IPS-11a (cell line): ENCODE data around the gene NAGLU.

Experiments
- H3K4me3 ChIP-seq: one replicate; pipeline ENCODE4 v1.5.1; 2013; ENCODE audit warnings: low read depth, low read length, control low read depth

The NAGLU gene

DNA sequence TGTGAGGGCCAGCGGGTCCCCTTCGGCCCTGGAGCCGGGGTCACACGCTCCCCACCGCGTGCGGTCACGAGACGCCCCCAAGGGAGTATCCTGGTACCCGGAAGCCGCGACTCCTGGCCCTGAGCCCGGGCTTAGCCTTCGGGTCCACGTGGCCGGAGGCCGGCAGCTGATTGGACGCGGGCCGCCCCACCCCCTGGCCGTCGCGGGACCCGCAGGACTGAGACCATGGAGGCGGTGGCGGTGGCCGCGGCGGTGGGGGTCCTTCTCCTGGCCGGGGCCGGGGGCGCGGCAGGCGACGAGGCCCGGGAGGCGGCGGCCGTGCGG, at the start of gene NAGLU:
TSS of gene NAGLU (plus strand) at position 194 of the 324 bp plus-strand sequence. CDS start at position 226, 32 bp downstream.
- peak within 1 kb of the TSS; percentile 52 for H3K4me3 ChIP-seq

DNA sequence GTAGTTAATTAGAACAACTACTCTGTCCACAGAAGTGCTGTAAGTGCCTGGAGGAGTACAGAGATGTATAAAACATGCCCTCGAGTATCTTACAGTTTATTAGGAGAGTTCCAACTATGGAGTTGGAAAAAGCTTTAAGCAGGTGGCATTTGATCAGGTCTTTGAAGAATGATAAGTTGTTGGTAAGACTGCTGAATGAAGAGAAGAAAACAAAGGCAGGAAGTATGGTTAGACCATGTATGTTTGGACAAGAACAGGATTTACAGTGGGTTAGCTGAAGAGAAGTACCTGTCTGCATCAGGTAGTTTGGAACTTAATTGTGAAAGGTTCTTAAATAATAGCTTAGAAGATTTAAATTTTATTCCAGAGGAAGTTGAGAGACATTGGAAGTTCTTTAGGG, 48.0 kb upstream of the NAGLU start:
- H3K4me3 ChIP-seq = no peak overlapping the region

DNA sequence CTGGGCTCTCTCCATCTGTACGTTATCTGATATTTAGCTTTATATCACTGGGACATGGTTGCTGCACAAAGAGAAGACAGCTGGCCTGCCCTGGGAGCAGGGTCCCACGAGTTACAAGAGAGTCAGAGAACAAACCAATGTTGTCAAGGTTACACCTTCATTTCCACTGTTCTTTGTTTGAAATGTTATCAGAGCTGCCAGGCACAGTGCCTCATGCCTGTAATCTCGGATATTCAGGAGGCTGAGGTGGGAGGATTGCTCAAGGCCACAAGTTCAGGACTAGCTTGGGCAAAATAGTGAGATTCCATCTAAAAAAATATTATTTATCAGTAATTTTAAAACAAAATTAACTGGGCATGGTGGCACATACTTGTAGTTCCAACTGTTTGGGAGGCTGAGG, 42.7 kb upstream of the NAGLU start:
- no peak overlapping the region for H3K4me3 ChIP-seq

DNA sequence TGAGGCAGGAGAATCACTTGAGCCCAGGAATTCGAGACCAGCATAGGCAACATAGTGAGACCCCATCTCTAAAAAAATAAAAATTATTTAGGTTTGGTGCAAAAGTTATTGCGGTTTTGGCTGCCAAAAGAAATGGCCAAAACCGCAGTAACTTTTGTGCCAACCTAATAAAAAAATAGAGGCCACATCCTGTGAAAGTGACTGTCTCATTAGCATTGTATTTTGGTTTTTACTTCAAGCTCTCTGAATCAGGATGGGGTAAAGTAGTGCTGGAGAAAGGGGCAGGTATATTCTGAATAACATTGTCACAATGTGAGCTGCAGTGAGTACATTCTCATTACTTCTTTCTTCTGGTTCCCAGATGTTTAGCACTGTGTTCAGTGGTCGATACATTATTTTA, 41.4 kb upstream of the NAGLU start:
- no peak overlapping the region for H3K4me3 ChIP-seq

DNA sequence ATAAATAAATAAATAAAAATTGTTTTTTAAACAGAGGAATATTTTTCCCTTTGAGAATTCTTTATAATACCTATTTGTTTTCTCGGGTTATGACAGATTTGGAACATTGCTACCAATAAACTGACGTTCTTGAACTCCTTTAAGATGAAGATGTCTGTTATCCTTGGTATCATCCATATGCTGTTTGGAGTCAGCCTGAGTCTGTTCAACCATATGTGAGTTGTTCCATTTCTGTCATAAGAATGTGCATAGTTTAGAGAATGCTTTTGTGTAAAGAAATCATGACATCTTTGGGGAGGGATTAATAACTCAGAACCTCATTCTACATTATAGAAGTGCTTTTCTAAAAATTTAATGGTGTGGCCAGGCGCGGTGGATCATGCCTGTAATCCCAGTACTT, 37.2 kb upstream of the NAGLU start:
- no peak overlapping the region for H3K4me3 ChIP-seq

DNA sequence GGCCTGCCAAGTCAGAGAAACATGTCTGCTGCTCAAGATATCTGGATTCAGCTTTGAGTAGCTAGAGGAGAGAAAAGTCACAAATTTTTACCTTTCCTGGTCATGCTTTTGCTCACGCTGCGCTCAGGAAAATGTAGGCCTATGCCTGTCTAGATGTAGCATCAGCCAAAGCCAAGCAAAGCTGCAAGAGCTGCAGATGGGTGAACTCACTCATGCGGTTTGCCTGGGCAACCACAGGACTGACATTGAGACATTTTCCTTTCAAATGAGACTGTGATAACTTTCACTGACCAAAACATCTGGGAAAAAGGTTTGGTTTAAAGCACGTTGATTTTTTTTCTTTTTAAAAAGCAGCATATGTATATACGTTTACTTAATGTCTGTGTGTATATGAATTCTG, 34.0 kb upstream of the NAGLU start:
- H3K4me3 ChIP-seq = no peak overlapping the region

DNA sequence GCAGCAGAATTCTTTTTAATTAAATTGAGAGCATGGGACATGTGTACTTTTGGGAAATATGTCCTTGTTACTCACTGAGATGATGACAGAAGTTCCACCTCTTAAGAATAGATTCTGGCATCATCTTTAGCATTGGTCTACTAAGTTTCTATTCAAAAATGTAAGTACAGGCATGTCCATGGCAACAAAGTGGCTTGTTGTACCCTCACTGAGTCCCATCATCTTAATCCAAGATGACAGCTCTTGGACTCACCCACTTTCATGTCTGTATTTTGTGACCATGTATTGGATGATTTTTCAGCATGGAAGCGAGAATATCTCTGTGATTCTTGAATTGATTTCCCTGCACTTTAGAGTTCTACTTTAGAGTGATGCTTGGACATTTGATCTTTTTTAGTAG, 33.1 kb upstream of the NAGLU start:
- no peak overlapping the region for H3K4me3 ChIP-seq

DNA sequence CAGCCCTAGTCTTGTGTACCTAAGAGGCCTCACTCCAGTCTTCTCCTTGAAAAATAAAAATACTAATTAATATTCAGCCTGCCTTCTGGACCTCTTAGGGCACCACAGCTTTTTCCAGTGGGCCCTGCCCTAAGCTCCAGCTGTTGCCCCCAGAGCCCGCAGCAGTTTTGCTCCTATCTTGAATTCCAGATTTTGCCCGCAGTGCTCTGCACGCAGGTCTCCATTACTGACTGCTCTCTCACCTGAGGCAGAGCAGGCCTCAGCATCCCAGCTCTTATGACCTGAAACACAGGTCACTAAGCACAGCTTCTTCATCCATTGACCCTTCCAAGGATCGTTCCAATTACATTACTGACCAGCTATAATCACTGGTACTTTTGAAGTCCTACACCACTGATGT, 28.4 kb upstream of the NAGLU start:
- no peak overlapping the region for H3K4me3 ChIP-seq

DNA sequence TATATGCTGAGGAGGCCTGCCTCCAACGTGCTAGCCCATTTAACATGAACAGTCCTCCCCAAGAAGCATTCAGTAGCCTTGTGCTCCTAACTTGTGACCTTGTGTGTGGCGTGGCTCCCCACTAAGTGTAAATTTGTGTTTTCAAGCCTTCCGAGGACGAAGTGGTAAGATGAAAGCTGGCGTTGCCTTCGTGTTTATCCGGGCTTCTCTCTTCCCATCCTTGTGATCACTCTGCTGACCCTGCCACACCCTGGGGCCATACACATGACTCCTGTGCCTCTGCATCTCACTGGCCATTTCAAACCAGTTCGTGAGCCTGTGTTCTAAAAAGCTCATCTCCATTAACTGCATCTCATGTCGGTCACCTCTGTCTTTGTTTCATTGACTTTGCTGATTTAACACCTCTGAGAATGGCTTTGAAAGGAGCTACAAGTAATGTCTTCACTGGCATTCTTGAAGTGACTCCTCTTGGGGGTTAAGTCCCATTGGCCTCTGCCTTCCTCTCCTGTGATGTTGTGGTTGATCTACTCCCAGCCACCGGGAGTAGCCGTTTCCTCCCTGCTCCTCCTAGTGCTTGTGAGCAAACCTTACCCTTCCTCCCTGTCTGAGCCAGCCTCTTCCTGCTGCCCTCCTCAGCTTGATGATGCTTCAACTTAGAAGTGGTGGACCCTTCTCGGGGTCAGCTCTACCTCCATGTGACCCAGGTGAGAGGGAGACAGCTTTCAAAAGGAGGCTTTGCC, 27.4 kb upstream of the NAGLU start:
- no peak overlapping the region for H3K4me3 ChIP-seq

DNA sequence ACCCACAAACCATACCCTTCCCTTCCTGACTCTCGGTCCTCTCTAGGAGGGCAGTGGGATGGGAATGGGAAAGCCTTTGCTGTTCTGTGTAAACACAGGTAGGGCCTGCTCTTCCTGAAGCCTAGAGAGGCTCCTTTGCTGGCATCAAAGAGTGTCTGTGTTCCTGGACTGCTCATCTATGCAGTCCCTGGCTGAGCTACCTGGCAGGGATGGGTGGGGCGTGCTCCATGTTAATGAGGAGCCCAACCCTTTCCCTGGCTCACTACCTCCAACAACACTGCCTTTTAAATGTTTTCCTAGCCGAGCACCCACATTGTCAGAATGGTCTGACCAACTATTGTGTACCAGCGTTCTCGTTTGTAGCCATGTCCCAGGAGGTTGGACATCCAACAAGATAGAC, 26.6 kb upstream of the NAGLU start:
- no peak overlapping the region for H3K4me3 ChIP-seq

DNA sequence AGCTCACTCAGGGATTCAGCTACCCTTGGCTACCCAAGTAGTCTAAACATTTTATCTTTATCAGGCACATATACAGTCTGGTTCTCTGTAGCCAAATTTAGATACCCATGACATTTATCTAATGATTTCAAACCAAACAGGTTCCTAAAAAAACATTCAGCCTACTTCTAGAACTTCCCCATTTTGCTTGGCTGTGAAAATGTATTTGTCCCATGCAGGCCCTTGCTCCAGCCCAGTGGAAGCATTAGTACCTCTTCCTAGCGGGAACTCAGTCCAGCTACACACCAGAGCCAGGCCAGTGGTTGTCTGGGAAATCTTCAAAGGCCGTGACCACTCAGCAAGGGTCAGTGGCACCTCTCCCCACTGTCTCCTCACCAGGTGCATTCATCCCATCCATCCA, 26.2 kb upstream of the NAGLU start:
- no peak overlapping the region for H3K4me3 ChIP-seq

DNA sequence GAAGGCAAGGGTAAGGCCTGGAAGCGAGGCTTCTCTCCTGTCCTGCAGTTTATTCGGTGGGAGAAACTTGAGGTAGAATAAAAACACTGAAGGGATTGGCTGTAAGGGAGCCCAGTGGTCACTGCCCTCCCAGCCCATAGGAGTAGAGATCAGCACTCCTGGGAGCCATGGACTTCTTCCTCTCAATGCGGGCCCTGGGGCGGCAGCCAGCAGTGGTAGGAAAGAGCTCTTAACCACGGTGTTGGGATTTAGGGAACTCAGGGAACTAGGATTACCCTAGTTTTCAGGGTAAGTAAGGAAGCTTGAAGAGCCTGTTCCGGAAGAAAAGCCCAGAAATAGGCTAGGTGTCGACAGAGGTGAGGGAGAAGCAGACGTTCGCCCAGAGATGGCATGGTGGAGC, 23.8 kb upstream of the NAGLU start:
- H3K4me3 ChIP-seq = no peak overlapping the region

DNA sequence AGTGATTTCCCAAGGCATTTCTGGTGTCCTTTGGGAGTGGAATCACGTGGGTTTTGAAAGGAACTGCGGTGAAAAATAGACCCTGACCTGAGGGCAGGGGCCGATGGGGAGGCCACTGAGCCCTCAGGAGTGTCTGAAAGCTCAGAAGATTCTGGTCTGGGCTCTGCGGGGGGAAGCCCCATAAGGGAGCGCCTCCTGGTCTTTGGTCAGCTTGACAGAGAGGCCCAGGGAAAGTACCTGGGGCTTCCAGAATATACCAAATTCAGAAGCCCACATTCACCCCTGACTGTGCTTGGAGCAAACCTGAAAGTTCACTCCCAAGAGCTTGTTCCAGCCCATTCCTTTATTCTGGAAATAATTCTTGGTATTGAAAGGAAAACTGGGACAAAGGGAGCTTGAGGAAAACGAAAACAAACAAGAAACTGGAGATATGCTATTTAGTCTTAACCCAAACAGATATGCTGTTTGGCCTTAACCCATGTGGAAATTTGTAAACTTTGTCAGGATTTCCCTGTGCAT, 23.2 kb upstream of the NAGLU start:
- no peak overlapping the region for H3K4me3 ChIP-seq

DNA sequence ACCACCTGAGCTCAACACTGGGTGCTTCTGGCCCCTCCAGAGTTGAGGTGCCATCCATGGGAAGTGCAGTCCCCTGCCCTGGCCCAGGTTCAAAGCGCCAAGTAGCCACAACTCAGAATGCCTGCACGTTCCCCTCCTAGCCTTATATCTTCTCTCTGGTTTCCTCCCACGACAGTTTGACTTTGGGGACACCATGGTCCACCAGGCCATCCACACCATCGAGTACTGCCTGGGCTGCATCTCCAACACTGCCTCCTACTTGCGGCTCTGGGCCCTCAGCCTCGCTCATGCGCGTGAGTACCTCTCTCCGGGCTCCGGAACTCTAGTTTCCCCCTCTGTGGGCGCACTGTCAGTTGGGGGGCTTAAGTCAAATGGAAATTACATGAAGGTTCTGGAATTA, 22.4 kb upstream of the NAGLU start:
- no peak overlapping the region for H3K4me3 ChIP-seq

DNA sequence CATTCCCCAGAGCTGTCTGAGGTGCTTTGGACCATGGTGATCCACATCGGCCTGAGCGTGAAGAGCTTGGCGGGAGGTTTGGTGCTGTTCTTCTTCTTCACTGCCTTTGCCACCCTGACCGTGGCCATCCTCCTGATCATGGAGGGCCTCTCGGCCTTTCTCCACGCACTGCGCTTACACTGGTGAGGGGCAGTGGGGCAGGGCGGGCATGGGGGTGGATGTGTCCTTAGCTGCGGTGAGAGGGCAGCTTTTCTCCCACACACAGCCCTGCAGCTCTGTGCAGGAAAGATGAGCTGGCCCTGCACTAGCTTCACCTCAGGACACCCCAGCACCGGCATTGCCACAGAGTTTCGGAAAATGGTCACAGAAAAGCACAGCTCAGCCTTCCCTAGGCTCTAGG, 21.8 kb upstream of the NAGLU start:
- H3K4me3 ChIP-seq = no peak overlapping the region

DNA sequence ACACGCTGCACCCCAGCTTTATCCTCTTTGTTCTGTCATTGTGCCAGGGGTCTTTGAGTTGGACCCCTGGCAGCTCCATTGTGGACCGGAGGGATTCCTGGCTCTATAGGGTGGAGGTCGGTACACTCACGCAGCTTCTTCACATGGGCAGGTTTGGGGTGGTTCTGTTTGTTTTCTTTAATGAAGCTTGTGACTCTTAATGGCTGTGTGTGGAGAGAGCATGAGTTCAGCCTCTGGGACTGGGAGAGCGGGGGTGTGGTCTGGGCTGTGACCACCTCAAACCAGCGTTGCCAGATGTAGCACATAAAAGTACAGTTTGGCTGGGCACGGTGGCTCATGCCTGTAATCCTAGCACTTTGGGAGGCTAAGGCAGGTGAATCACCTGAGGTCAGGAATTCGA, 21.2 kb upstream of the NAGLU start:
- H3K4me3 ChIP-seq = no peak overlapping the region

DNA sequence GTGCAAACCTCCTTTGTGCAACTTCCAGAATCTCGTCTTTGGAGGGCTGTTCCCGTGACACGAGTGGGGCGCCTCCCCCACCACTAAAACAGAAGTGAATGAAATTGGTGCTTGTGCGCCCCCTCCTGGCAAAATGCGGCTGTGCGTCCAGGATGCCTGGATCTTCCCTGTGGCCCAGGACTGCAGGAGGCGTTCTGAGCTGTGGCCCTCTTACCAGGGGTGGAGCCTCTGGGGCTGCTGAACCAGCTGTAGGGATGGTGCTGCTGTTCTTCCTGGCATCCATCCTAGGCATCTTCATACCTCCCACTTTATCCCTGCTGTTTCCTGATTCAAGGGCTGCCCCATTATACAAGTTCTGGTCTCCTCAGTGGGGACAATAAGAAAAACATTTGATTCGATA, 18.5 kb upstream of the NAGLU start:
- H3K4me3 ChIP-seq = no peak overlapping the region

DNA sequence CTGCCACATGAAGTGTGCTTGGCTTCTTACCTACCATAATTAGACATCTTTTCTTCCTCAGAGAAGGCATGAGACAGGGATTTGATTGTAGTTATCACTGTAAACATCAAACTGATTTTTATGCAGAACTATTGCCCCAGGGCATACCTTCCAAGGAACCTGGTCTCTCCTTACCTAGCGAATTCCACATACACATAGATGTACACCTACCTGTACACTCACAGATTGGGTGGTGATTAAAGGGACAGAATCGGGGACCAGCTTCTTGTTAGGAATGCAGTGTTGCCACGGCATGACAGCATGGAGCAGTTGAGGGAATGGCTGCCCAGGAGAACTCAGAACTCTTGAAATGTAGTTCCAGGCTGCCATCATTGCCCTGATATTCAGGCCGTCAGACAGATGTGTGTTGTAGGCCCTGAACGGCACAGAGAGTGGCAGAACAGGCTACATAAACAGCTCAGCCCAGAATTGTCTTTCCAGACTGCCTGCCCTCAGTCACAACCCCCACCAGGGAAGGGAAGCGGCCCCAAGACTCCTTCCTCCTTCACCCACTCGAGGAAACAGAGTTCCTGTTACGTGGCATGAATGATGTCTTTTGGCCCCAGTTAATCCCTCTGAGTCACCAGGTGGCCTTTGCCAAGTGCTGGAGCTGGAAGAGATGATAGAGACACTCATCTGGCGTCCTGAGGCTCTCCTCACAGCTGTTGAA, 17.8 kb upstream of the NAGLU start:
- H3K4me3 ChIP-seq = no peak overlapping the region

DNA sequence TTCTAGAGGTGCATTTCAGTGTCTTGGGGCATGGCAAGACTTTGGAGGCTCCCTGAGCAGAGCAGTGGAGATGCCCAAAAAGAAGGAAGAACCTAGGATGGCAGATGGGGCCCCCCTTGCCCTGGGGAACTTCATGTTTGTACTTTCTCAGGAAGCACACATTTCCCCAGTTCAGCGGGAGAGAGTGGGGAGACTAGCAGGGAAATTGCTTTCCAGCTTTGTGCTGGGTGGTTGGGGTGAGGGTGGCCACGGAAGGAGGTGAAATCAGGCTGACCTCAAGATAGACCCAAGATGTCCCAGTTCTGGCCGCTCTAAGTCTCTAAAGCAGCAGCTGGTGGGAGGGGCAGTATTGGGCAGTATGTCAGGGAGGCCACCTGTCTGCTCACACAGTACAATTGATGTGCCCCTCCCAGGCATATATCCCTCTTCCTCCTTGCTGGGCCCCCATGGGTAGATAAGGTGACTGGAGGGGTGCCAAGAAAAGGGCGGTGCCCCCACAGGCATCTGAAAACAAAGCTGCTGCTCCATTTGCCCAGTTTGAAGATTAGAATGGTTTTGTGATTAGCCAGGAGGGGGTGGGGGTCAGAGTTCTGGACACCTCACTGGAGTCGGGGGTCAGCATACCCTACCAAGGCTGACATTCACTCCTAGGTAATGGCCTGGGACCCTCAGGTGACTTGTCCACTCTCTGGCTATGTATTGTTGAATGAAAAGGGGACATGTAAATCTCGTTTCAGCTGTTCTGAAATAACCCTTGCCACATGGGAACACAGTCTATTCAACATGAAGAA, 17.1 kb upstream of the NAGLU start:
- H3K4me3 ChIP-seq = no peak overlapping the region

DNA sequence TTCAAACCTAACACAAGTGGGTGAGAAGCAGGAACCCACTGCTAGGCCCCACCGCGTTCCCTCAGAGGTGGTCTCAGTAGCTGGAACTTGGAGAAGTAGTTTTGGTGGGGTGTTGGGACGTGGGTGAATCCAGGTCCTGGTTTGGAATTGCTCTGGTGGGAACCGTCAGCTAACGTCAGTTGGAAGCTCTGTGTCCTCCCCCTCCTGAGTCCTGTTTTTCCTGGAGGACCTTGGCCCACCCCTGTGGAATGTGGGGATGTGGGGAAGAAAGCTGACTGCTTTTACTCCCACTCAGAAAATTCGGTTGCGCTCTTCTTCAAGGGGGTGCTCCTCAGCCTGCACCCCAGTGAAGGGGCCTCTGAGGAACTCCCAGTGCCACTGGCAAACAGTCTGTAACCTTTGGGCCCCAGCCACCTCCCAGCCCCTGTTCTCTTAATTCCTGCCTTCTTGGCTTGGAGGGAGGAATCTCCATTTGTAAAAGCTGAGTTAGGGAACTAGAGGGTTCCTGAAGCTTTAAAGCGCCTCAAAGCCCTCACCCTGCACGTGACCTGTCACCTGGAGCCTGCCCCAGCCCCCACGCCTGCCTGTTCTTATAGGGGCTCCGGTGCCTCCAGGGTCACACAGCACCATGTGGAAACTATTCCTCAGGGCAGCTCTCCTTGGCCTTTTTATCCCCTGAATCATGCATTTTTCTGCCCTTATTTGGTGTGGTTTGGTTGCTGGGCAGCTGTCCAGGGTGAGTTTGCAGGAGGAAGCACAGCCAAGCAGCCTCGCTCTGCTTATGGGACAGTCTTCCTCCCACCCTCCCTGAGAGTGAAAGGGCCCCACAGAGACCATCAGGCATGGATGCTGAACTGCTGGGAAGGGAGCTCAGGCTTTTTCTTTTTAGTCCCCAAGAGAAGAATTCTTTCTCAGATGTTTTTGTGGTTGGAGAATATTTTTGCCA, 16.2 kb upstream of the NAGLU start:
- H3K4me3 ChIP-seq = no peak overlapping the region

DNA sequence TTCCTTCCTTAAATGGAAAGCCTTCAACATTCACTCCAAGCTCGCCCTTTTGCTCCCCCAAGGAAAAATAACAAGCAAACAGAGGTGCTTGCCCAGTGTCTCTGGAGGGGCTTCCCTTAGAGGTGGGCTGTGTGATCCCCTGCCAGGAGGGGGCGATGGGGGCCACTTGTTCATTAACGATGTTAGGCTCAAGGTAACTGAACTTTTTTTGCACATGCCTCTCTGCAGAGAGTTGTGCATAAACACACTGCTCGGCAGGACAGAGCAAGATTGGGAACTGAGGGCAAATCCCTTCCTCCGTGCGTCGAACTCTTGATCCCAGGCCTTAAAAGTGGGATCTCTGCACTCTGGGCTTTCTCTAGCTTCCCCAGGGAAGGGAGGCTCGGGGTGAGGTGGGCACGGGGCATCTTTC, 15.5 kb upstream of the NAGLU start:
- no peak overlapping the region for H3K4me3 ChIP-seq
